ENCODE results near the gene HNRNPM. TPM values are rescaled to one million over a fixed set of nuclear protein-coding genes. Genes with fewer than 3 reads are reported as not detected.
"Not testable (repeated sequence)": the region's sequence is repeated elsewhere in the genome, so short reads cannot be mapped to it uniquely, and the experiment has no call there.

HNRNPM gene
- total RNA-seq, 1 donor from 2014 or later: 107 TPM

DNA sequence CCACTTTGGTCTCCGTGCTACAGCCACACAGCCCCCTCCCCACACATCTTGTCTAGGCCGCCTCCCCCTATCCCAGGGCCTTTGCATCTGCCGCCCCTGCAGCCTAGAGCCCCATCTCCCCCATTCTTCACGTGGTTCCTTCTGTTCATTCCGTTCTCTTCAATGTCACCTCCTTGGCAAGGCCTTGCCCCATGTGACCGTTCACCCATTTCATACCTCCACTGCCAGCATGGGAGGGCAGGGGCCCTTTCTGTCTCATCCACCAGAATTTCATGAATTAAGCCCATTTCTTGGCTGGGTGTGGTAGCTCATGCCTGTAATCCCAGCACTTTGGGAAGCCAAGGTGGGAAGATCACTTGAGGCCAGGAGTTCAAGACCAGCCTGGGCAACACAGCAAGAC lies 15.7 kb upstream of the HNRNPM start:
- ATAC-seq: no peak

GRCh38 chr19:8429826-8430225 lies 14.9 kb upstream of the HNRNPM start:
- no peak for ATAC-seq

DNA sequence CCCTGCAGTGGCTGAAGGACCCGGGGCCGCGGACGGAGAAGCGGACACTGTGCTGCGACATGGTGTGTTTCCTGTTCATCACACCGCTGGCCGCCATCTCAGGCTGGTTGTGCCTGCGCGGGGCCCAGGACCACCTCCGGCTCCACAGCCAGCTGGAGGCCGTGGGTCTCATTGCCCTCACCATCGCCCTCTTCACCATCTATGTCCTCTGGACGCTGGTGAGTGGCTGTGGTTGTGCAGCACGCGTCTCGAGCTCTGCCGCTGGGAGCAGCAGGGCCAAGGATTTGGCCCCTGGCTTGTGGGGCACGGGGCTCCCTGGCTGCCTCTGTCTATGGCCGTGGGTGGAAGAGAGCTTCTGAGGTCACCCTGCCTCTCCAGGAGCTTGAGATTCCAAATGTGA lies 14.1 kb upstream of the HNRNPM start:
- ATAC-seq: no peak

DNA sequence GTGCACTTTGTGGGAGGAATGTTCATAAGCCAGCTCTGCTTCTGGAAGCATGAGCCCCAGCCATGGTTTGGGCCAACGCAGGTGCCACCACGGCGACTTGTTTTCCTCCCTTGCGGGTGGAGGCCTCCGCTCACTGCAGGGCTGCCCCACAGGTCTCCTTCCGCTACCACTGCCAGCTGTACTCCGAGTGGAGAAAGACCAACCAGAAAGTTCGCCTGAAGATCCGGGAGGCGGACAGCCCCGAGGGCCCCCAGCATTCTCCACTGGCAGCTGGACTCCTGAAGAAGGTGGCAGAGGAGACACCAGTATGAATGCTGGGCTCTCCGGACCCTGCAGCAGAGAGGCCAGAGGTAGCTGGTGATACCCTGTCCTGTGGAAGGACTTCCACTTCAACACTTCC lies 6.5 kb upstream of the HNRNPM start:
- ATAC-seq: no peak

- peak; percentile 3 for ATAC-seq
These were observed 2.8 kb upstream of the HNRNPM start for GRCh38 chr19:8441725-8442544.

DNA sequence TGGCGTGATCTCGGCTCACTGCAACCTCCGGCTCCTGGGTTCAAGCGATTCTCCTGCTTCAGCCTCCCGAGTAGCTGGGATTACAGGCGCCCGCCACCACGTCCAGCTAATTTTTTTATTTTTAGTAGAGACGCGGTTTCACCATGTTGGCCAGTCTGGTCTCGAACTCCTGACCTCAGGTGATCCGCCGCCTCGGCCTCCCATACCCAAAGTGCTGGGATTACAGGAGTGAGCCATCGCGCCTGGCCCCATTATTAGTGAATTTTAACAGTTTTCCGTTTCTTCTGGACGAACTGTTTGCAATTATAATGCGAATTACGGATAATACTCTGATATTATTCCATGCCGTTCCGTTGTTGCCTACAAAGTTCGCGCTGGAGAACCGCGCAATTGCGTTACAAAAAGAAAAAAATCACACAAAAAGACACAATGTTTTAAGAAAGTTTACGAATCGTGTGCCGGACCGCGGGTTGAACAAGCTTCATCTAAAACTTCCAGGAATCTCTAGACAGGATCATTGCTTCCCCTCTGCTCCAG lies 567 bp upstream of the HNRNPM start:
- not testable (repeated sequence) for ATAC-seq

GRCh38 chr19:8445488-8446001 lies 770 bp downstream of the HNRNPM start:
- ATAC-seq: peak; percentile 54

- no peak for ATAC-seq
These were observed 1.4 kb downstream of the HNRNPM start for GRCh38 chr19:8446061-8446709.

DNA sequence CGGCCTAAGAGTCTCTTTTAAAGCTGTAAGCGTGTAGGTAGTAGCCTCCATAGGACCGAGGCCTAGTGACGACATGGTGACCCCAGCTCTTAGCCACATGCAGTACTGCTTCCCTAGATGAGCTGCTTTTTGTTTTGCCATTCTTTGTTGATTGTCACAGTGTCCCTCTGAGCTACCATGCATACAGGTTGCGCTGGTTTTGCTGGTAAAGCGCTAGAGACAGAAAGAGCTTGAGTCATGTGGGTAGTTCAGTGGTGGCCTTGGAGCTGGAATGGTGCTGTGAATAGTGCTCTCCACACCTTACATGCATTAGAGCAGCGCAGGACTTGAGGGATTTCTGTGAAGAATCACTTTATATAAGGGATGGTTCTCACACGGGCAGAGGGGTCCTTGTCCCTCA lies 5.1 kb downstream of the HNRNPM start:
- peak; percentile 81 for ATAC-seq

DNA sequence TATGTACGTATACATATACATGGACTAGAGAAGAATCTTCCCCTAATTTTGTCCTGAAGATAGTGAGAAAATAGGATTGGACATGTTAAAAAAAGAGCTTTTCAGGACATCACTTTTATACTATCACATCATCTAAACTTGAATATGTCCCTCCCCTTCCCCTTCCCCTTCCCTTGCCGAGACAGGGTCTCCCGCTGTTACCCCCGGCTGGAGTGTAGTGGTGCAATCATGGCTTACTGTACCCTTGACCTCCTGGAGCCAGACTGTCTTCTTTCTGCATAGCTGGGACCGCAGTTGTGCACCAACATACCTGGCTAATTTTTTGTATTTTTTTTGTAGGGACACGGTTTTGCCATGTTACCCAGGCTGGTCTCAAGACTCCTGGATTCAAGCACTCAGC lies 6.6 kb downstream of the HNRNPM start:
- no peak for ATAC-seq

- ATAC-seq: peak; percentile 71
These were observed 7.1 kb downstream of the HNRNPM start for GRCh38 chr19:8451885-8452284.

- ATAC-seq: no peak
These were observed 7.8 kb downstream of the HNRNPM start for GRCh38 chr19:8452446-8453123.

DNA sequence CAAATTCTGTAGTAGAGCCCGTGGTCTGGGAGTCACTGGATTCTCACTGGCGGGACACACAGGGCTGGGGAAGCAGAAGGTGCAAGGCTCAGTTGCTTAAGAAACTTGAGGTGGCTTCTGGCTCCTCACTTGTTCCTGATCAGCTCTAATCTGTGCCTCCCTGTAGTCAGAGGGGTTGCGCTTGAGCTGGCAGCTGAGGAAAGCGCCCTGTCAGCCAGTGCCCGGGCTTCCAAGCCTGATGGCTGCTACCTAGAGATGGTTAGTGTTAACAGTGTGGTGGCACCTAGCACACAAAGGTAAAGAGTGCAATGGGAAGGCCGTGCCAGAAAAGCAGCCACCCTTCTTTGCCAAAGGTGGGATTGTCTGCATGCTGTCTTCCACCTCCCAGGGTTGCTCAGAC lies 8.8 kb downstream of the HNRNPM start:
- ATAC-seq: no peak

DNA sequence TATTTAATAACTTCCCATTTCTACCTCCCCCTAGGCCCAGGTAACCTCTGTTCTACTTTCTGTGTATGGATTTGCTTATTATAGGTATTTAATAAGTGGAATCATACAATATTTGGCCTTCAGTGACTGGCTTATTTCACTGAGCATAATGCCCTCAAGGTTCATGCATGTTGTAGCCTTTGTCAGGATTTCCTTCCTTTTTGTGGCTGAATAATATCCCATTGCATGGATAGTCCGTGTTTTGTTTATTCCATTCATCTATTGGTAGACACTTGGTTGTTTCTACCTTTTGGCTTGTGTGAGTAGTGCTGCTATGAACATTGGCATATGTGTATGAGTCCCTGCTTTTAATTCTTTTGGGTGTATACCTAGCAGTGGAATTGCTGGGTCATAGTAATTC lies 9.4 kb downstream of the HNRNPM start:
- ATAC-seq: no peak

- no peak for ATAC-seq
These were observed 10.2 kb downstream of the HNRNPM start for GRCh38 chr19:8455018-8455417.

GRCh38 chr19:8456064-8456463 lies 11.3 kb downstream of the HNRNPM start:
- no peak for ATAC-seq

- no peak for ATAC-seq
These were observed 12.4 kb downstream of the HNRNPM start for GRCh38 chr19:8457209-8457608.

- ATAC-seq: no peak
These were observed 13.1 kb downstream of the HNRNPM start for GRCh38 chr19:8457827-8458226.

DNA sequence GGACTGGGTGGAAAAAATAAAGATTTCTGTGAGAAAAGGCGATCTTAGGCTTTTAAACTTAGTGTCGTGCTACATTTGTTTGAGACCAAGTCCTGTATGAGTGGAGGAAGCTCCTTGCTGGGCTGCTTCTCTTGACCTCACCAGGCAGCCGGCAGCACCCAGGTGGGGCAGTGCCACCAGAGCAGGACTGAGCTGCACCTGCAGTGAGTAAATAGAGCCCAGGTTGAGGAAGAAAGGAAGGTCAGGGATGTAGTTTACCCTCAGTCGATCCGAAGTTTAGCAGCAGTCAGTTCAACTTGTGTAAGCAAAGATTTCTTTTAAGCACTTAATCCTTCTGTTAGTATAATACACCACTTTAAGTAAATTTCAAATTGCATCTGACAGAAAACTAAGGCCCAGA lies 13.6 kb downstream of the HNRNPM start:
- ATAC-seq: peak; percentile 54

DNA sequence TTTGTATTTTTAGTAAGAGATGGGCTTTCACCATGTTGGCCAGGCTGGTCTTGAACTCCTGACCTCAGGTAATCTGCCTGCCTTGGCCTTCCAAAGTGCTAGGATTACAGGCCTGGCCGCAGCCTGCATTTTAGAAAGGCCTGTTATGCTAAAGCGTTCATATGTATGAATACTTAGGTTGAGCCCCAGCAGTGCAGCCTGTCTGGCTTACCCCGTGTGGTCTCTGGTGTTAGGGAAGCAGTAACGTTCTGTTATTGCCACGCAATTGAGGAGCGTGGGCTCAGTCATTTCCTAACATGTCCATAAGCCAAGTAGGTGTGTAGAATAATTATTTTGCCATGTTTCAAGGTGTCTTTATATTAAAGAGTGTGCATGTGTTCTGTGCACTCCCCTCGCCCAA lies 14.3 kb downstream of the HNRNPM start:
- no peak for ATAC-seq

DNA sequence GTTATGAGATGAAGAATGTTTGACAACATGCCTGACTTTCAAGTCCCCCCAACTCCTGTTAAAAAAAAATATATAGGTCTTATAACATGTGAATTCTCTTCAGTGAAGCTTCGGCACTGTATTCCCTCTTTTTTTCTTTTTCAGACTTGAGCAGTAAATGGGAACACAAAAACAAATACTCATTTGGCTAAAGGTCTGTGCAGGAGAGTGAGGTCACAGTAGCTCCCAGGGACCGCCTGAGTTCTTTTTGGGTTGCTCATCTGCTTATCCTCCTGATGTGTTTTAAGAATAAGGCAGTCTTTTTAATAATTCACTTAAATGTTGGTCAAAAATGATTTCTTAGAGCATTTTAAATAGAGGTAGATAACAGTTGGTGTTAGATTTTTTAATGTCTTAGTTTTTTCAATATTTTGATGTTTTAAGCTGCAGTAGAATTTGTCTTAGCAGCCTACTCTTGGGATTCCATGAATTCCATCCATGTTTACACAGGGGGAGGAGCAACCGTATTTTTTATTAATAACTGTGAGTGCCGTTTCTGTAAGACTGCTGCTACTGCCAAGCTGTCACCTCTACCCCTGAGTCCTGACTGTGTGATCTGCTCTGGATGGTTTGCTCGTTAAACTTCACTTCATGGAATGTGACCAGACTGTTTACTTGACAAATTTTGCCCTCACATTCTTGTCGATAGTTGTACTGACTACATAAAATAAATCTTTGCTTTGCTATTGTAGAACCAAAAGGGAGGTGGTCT lies 14.9 kb downstream of the HNRNPM start:
- ATAC-seq: no peak

- ATAC-seq: no peak
These were observed 15.9 kb downstream of the HNRNPM start for GRCh38 chr19:8460516-8461298.
